HepG2 (cell line): ENCODE measurements around the gene MT1A.
A peak's percentile ranks its signal among the peaks of the same experiment; 100 is the strongest.

Experiments
- EZH2 ChIP-seq: conservative IDR thresholded peaks from 2 replicates; pipeline ENCODE4 v1.6.1; 2012; ENCODE audit warnings: mild to moderate bottlenecking, low read depth, low read length, moderate library complexity
- FOXP1 ChIP-seq, 2 experiments: fragments of 450-650 bp in 1 of 2; IDR thresholded peaks; 2 replicates each; pipeline ENCODE4 v1.6.1; 2017 to 2018; ENCODE audit warnings: antibody characterized with exemption in 1 of 2
- HHEX ChIP-seq: IDR thresholded peaks from 2 replicates; pipeline ENCODE4 v1.6.1; 2016; ENCODE audit warnings: control low read depth
- PRDM10 ChIP-seq: sonication (generic); formaldehyde crosslinking; IDR thresholded peaks from 2 replicates; pipeline ENCODE4 v1.4.0; 2020; ENCODE audit warnings: low read depth, missing genetic modification reagents
- YY1 ChIP-seq: IDR thresholded peaks from 2 replicates; pipeline ENCODE4 v1.6.1; 2011; ENCODE audit warnings: low read length, low read depth, moderate library complexity, mild to moderate bottlenecking; ENCODE audit not compliant: insufficient read depth, insufficient replicate concordance
- ZNF431 ChIP-seq: sonication (generic); formaldehyde crosslinking; IDR thresholded peaks from 2 replicates; pipeline ENCODE4 v1.9.0; 2022; ENCODE audit warnings: missing genetic modification reagents, low read depth, mild to moderate bottlenecking, borderline replicate concordance
- ZNF768 ChIP-seq: sonication (generic); formaldehyde crosslinking; IDR thresholded peaks from 2 replicates; pipeline ENCODE4 v1.4.0; 2020; ENCODE audit warnings: missing genetic modification reagents
- TF ChIP-seq, protein P1 (sequence below): IDR thresholded peaks from 2 replicates; pipeline ENCODE4 v1.6.1; 2016; ENCODE audit warnings: missing genetic modification reagents, missing compliant biosample characterization
- TF ChIP-seq, protein P2 (sequence below): sonication (generic); formaldehyde crosslinking; IDR thresholded peaks from 2 replicates; pipeline ENCODE4 v1.4.0; 2020; ENCODE audit warnings: missing genetic modification reagents

DNA sequence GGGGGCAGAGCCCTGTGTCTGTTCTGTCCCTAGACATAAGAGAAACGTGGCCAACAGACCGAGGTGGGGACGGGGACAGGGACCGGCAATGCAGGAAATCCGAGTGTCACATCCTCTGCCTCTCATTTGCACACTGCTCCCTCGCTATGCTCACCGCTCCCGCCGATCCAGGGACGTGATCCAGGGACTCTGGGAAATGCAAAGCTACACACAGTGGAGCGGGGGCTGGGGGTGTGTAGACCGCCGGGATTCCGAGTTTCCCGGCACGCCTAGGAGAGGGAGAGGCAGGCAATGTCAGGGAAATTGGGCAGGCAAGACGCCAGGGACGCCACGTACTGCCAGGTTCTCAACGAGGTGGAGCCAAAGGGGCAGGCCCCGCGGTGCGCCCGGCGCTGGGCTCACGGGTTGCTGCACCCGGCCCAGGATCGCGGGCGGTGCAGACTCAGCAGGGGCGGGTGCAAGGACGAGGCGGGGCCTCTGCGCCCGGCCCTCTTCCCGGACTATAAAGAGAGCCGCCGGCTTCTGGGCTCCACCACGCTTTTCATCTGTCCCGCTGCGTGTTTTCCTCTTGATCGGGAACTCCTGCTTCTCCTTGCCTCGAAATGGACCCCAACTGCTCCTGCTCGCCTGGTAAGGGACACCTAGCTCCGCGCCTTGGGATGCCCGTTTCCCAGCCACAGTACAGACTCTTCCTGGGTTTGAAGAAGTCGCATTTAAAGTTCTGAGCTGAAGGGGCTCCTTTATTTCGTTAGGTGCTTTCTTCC lies 43.7 kb downstream of the MT1A start, which contains the start of gene MT1X:
- peak; percentile 67; the same call in 1 of the 2 replicates for TF ChIP-seq PRDM10 (CRISPR knock-in tag)
- TF ChIP-seq HHEX (CRISPR knock-in tag): no peak
- TF ChIP-seq ZNF768 (CRISPR knock-in tag): peak; percentile 80
- TF ChIP-seq FOXP1 (IDR thresholded peaks at IDR 0.05): no peak
- TF ChIP-seq FOXP1 (CRISPR knock-in tag; IDR thresholded peaks at IDR 0.05): no peak
- TF ChIP-seq, protein P1, sequence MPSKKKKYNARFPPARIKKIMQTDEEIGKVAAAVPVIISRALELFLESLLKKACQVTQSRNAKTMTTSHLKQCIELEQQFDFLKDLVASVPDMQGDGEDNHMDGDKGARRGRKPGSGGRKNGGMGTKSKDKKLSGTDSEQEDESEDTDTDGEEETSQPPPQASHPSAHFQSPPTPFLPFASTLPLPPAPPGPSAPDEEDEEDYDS (CRISPR knock-in tag): peak; percentile 96
- TF ChIP-seq YY1: peak; percentile 32
- TF ChIP-seq ZNF431 (CRISPR knock-in tag): no peak
- TF ChIP-seq EZH2: no peak
- TF ChIP-seq, protein P2, sequence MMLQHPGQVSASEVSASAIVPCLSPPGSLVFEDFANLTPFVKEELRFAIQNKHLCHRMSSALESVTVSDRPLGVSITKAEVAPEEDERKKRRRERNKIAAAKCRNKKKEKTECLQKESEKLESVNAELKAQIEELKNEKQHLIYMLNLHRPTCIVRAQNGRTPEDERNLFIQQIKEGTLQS (CRISPR knock-in tag): no peak
